HFFc6 (cell line): Measurements from ENCODE around the gene SPOPL. TPM values are rescaled to one million over a fixed set of nuclear protein-coding genes. Genes with fewer than 3 reads are reported as not detected.

Source experiments
- DNase-seq: peaks from one replicate; pipeline ENCODE4 v3.0.0-alpha.2; 2018
- H3K27ac Mint-ChIP-seq: 2 replicates; pipeline ENCODE4 v1.8.0; 2020; ENCODE audit warnings: mild to moderate bottlenecking, mixed read lengths
- H3K27me3 Mint-ChIP-seq: 2 replicates; pipeline ENCODE4 v1.8.0; 2021; ENCODE audit warnings: mild to moderate bottlenecking, moderate library complexity, mixed read lengths; ENCODE audit not compliant: insufficient read depth
- H3K36me3 Mint-ChIP-seq: 2 replicates; pipeline ENCODE4 v1.8.0; 2021; ENCODE audit warnings: low read depth, mixed read lengths
- H3K4me1 Mint-ChIP-seq: 2 replicates; pipeline ENCODE4 v1.8.0; 2020; ENCODE audit warnings: low read depth, mixed read lengths
- H3K4me3 Mint-ChIP-seq: 2 replicates; pipeline ENCODE4 v1.8.0; 2020; ENCODE audit warnings: mild to moderate bottlenecking, moderate library complexity, mixed read lengths
- H3K9me3 Mint-ChIP-seq: 2 replicates; pipeline ENCODE4 v1.8.0; 2020; ENCODE audit warnings: mild to moderate bottlenecking, mixed read lengths
- CTCF ChIP-seq: fragments of 200-600 bp; sonication (generic); IDR thresholded peaks from 2 replicates; pipeline ENCODE4 v1.5.0; 2021; ENCODE audit warnings: antibody characterized with exemption, mild to moderate bottlenecking
- total RNA-seq, 6 experiments: library from RNA; stranded (reverse); fragmentation: NEBNext Ultra II Directional; extraction: Animal tissue kit (Norgen Biotek cat#: 25700); gene quantifications; 2 replicates in 1 of 6; 3 replicates in 5 of 6; pipeline ENCODE4 v1.2.3, GENCODE V29; 2021

Gene SPOPL
- total RNA-seq, 6 experiments from 2014 or later = 9.5 to 13.6 (median 12.3) TPM

DNA sequence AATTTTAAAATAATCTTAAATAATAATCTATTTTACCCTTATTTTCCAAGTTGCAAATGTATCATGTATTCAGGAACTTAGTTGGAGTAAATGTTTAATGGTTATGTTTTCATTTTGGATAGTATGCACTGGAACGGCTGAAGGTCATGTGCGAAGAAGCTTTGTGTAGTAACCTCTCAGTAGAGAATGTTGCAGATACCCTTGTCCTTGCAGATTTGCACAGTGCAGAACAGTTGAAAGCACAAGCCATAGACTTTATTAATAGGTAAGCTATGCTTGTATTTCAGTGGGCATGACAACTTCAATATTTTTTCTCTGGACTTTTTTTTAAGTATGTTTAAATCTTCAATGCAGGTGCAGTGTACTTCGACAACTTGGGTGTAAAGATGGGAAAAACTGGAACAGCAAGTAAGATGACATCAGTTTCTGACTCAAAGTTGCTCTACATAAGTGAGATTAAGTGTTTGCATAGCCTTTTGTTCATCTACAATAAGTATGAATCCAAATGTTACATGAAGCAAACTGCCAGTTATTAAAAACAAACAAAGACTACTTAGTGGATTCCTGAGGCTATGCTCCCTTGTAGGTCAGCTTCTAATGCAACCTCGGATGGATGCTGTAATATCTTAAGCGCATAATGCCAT, 63.1 kb downstream of the SPOPL start:
- Mint-ChIP-seq H3K27me3 (no peaks in the 10 kb centered on the region), H3K36me3 (peaks cover 4% of the 10 kb centered on the region; the same call in 1 of the 2 replicates), H3K27ac (no peak overlapping the region), H3K9me3 (no peaks in the 10 kb centered on the region), H3K4me3 (no peak overlapping the region), H3K4me1 (no peaks in the 10 kb centered on the region)
- TF ChIP-seq CTCF = no peak
- DNase-seq = no peak

GRCh38 chr2:138565230-138565598, 63.6 kb downstream of the SPOPL start:
- no peak overlapping the region for H3K4me3 Mint-ChIP-seq
- TF ChIP-seq CTCF = no peak
- no peak overlapping the region for H3K27ac Mint-ChIP-seq
- H3K4me1 Mint-ChIP-seq = no peaks in the 10 kb centered on the region
- peaks cover 4% of the 10 kb centered on the region; the same call in 1 of the 2 replicates for H3K36me3 Mint-ChIP-seq
- H3K27me3 Mint-ChIP-seq = no peaks in the 10 kb centered on the region
- DNase-seq = no peak
- H3K9me3 Mint-ChIP-seq = no peaks in the 10 kb centered on the region

- H3K27ac Mint-ChIP-seq = no peak overlapping the region
- no peak for DNase-seq
- H3K9me3 Mint-ChIP-seq = no peaks in the 10 kb centered on the region
- H3K27me3 Mint-ChIP-seq = no peaks in the 10 kb centered on the region; the same call in 1 of the 2 replicates
- no peak overlapping the region for H3K4me3 Mint-ChIP-seq
- no peaks in the 10 kb centered on the region for H3K4me1 Mint-ChIP-seq
- TF ChIP-seq CTCF = no peak
- peaks cover 25% of the 10 kb centered on the region for H3K36me3 Mint-ChIP-seq
Measured at GRCh38 chr2:138572318-138572717, 70.7 kb downstream of the SPOPL start.

DNA sequence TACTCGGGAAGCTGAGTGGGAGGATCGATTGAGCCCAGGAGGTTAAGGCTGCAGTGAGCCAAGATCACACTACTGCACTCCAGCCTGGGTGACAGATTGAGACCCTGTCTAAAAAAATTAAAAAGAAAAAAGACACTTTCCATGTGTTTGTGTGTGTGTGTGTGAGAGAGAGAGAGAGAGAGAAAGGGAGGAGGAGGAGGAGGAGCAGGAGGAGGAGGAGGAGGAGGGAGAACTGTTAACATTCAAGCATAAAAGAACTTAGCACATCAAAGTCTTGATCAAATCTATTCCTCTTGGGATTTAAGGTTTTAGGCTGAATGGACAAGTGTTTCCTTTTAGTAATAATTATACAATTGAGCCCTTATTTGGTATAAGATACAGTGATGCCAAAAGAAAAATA, 75.5 kb downstream of the SPOPL start:
- Mint-ChIP-seq H3K4me1 (no peaks in the 10 kb centered on the region), H3K4me3 (no peak overlapping the region), H3K27ac (no peak overlapping the region), H3K9me3 (0 out of 2 replicates have a peak, but pooled peaks cover 3% of the 10 kb centered on the region), H3K36me3 (peaks cover 45% of the 10 kb centered on the region), H3K27me3 (no peaks in the 10 kb centered on the region; the same call in 1 of the 2 replicates)
- TF ChIP-seq CTCF = no peak
- DNase-seq = no peak

- no peaks in the 10 kb centered on the region; the same call in 1 of the 2 replicates for H3K27me3 Mint-ChIP-seq
- no peak for TF ChIP-seq CTCF
- H3K27ac Mint-ChIP-seq = no peak overlapping the region
- DNase-seq = no peak
- peaks cover 40% of the 10 kb centered on the region for H3K36me3 Mint-ChIP-seq
- no peaks in the 10 kb centered on the region for H3K4me1 Mint-ChIP-seq
- H3K4me3 Mint-ChIP-seq = no peak overlapping the region
- H3K9me3 Mint-ChIP-seq = 0 out of 2 replicates have a peak, but pooled peaks cover 3% of the 10 kb centered on the region
Measured at GRCh38 chr2:138579556-138579955, 78.0 kb downstream of the SPOPL start.
